PC-3 (cell line): Measurements from ENCODE around the gene RACK1. TPM values are rescaled to one million over a fixed set of nuclear protein-coding genes. Genes with fewer than 3 reads are reported as not detected.
A peak's percentile ranks its signal among the peaks of the same experiment; 100 is the strongest.

Experiments used
- ATAC-seq: fragments of 200-7000 bp; cut with Tn5 transposase; 2 replicates; pipeline ENCODE4 v1.9.1; 2020; ENCODE audit warnings: mild to moderate bottlenecking, moderate library complexity
- BruUV-seq: library from RNA; stranded (reverse); fragments of 400-500 nt; replicated peaks from 2 replicates; lab custom pipeline; 2021; lab: Mats Ljungman, UMichigan
- CTCF ChIA-PET: fragments of 300-600 bp; sonication (Branson Sonifier 250); formaldehyde crosslinking; loops from one replicate; lab custom pipeline; 2022; ENCODE audit warnings: antibody characterized with exemption; lab: Charles Lee
- POLR2A ChIA-PET: fragments of 300-600 bp; sonication (Branson Sonifier 250); formaldehyde crosslinking; loops from one replicate; lab custom pipeline; 2022; ENCODE audit warnings: antibody characterized with exemption; ENCODE audit not compliant: unreplicated experiment; lab: Charles Lee
- DNase-seq: peaks from one replicate; pipeline ENCODE4 v3.0.0-alpha.2; 2015
- H2AFZ ChIP-seq: fragments of 300-600 bp; sonication (generic); 2 replicates; pipeline ENCODE4 v1.6.0; 2016; ENCODE audit warnings: antibody characterized with exemption, low read length
- H3F3A ChIP-seq: fragments of 300-600 bp; sonication (generic); one replicate; pipeline ENCODE4 v1.6.0; 2017; ENCODE audit warnings: antibody characterized with exemption, low read length, control low read depth, mild to moderate bottlenecking; ENCODE audit not compliant: unreplicated experiment
- H3K27ac ChIP-seq: fragments of 300-600 bp; sonication (generic); 2 replicates; pipeline ENCODE4 v1.5.1; 2016; ENCODE audit warnings: mild to moderate bottlenecking, low read length
- H3K27me3 ChIP-seq: fragments of 300-600 bp; sonication (generic); 2 replicates; pipeline ENCODE4 v1.6.1; 2016; ENCODE audit warnings: low read length, mixed read lengths
- H3K36me3 ChIP-seq: fragments of 300-600 bp; sonication (generic); 2 replicates; pipeline ENCODE4 v1.6.1; 2016; ENCODE audit warnings: low read depth, mixed run types, low read length, mixed read lengths
- H3K4me1 ChIP-seq: fragments of 300-600 bp; sonication (generic); 2 replicates; pipeline ENCODE4 v1.5.1; 2016; ENCODE audit warnings: low read length; ENCODE audit not compliant: insufficient read depth
- H3K4me2 ChIP-seq: fragments of 300-600 bp; sonication (generic); 2 replicates; pipeline ENCODE4 v1.6.0; 2016; ENCODE audit warnings: low read length
- H3K4me3 ChIP-seq: fragments of 300-600 bp; sonication (generic); 2 replicates; pipeline ENCODE4 v1.5.1; 2016; ENCODE audit warnings: mild to moderate bottlenecking, low read length, mixed read lengths
- H3K79me2 ChIP-seq: fragments of 300-600 bp; sonication (generic); 2 replicates; pipeline ENCODE4 v1.6.1; 2017; ENCODE audit warnings: low read length, mixed read lengths
- H3K9ac ChIP-seq: fragments of 300-600 bp; sonication (generic); 2 replicates; pipeline ENCODE4 v1.6.0; 2016; ENCODE audit warnings: mild to moderate bottlenecking, low read length
- H3K9me2 ChIP-seq: fragments of 300-600 bp; sonication (generic); replicated peaks from 2 replicates; pipeline ENCODE4 v1.6.1; 2016; ENCODE audit warnings: mixed run types, low read length, mixed read lengths
- H3K9me3 ChIP-seq: fragments of 300-600 bp; sonication (generic); 2 replicates; pipeline ENCODE4 v1.6.1; 2016; ENCODE audit warnings: low read length, mixed read lengths
- H4K20me1 ChIP-seq: fragments of 300-600 bp; sonication (generic); 2 replicates; pipeline ENCODE4 v1.6.1; 2016; ENCODE audit warnings: low read length, mixed read lengths
- EZH2 ChIP-seq: fragments of 300-600 bp; sonication (generic); IDR thresholded peaks from one replicate; pipeline ENCODE4 v1.6.1; 2017; ENCODE audit warnings: antibody characterized with exemption, mild to moderate bottlenecking, low read length; ENCODE audit not compliant: unreplicated experiment
- EZH2phosphoT487 ChIP-seq: fragments of 300-600 bp; sonication (generic); IDR thresholded peaks from 2 replicates; pipeline ENCODE4 v1.6.1; 2018; ENCODE audit warnings: mild to moderate bottlenecking, antibody characterized with exemption, low read length, borderline replicate concordance
- intact Hi-C: fragments of 100-400 bp; cut with micrococcal nuclease; formaldehyde crosslinking; loops from 2 replicates; pipeline ENCODE4 v1.9.0; 2023
- total RNA-seq: library from RNA; depleted of rRNA; stranded (reverse); fragments of >200 nt; gene quantifications from 2 replicates; pipeline ENCODE4 v1.2.3, GENCODE V29; 2014
- TF ChIP-seq, protein P1 (sequence below): fragments of 300-600 bp; sonication (generic); conservative IDR thresholded peaks from 2 replicates; pipeline ENCODE4 v1.5.1; 2017; ENCODE audit warnings: antibody characterized with exemption, low read depth, mild to moderate bottlenecking, low read length

RACK1 gene
- total RNA-seq, 1 experiment from 2014 or later, result 3,047 TPM

DNA sequence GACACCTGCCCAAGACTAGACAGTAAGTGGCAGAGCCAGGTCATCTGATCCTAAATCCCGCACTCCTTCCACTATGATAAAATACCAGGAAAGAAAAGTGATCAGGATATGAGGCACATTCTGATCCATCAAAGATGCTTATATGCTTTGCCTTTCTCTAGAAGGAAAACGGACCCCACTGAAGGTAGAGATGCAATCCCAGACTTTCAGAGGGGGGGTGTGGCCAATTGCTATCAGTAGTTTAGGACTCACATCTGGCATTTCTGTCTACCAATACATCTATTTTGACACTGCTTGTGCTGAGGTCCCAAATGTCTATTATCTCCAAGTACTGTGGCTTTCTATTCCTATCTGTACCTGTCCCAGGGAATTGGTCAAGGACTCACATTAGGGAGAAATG is 15.6 kb upstream of the RACK1 start:
- Histone ChIP-seq H3K9me2 (no peaks in the 10 kb centered on the region), H3K4me1 (peaks cover 4% of the 10 kb centered on the region; the same call in 1 of the 2 replicates), H3K4me2 (peak overlapping the region; percentile 98), H3F3A (no peaks in the 10 kb centered on the region), H3K27ac (no peak overlapping the region), H3K27me3 (no peaks in the 10 kb centered on the region), H2AFZ (no peak overlapping the region), H3K79me2 (peaks cover 75% of the 10 kb centered on the region), H3K36me3 (peaks cover 13% of the 10 kb centered on the region; the same call in 1 of the 2 replicates), H3K9ac (peak overlapping the region; percentile 100), H3K4me3 (peak overlapping the region; percentile 87), H4K20me1 (peaks cover 35% of the 10 kb centered on the region), H3K9me3 (no peaks in the 10 kb centered on the region)
- ChIA-PET CTCF (no interaction called here), POLR2A (no interaction called here)
- intact Hi-C loops, result loop anchor here (1.0 kb wide), 1 partner anchor 11 kb away; no protein-coding TSS in a partner anchor
- ATAC-seq (no peak), DNase-seq (peak; percentile 22)
- no TSS peak for BruUV-seq
- TF ChIP-seq EZH2 (no peak), EZH2phosphoT487 (no peak)
- TF ChIP-seq, protein P1, sequence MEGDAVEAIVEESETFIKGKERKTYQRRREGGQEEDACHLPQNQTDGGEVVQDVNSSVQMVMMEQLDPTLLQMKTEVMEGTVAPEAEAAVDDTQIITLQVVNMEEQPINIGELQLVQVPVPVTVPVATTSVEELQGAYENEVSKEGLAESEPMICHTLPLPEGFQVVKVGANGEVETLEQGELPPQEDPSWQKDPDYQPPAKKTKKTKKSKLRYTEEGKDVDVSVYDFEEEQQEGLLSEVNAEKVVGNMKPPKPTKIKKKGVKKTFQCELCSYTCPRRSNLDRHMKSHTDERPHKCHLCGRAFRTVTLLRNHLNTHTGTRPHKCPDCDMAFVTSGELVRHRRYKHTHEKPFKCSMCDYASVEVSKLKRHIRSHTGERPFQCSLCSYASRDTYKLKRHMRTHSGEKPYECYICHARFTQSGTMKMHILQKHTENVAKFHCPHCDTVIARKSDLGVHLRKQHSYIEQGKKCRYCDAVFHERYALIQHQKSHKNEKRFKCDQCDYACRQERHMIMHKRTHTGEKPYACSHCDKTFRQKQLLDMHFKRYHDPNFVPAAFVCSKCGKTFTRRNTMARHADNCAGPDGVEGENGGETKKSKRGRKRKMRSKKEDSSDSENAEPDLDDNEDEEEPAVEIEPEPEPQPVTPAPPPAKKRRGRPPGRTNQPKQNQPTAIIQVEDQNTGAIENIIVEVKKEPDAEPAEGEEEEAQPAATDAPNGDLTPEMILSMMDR, result no peak

DNA sequence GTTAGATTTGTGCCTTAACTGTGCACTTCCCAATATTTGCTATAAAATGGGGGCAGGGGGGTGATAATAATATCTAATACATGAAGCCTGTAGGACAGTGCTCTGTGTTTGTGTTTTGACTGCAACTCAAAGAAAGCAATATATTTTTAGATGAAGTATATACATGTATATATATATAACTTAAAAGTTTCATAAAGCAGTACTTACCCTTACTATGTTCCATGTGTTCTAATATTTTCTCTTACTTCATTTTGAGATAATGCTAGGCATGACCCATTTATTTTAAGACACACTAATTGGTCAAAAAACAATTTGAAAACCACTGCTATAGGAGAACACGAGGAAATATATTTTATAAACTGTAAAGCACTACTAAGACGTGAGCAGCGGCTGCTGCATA is 14.9 kb upstream of the RACK1 start:
- no peak for DNase-seq
- Histone ChIP-seq H3K4me3 (peak overlapping the region; percentile 87), H3F3A (no peaks in the 10 kb centered on the region), H2AFZ (no peak overlapping the region), H3K27ac (no peak overlapping the region), H3K79me2 (peaks cover 82% of the 10 kb centered on the region), H3K4me2 (peak overlapping the region; percentile 98), H3K9me3 (no peaks in the 10 kb centered on the region), H3K27me3 (no peaks in the 10 kb centered on the region), H3K36me3 (peaks cover 14% of the 10 kb centered on the region; the same call in 1 of the 2 replicates), H3K4me1 (peaks cover 4% of the 10 kb centered on the region; the same call in 1 of the 2 replicates), H3K9me2 (no peaks in the 10 kb centered on the region), H3K9ac (no peak overlapping the region), H4K20me1 (peaks cover 37% of the 10 kb centered on the region)
- ATAC-seq, result no peak
- POLR2A ChIA-PET, result no interaction called here
- TF ChIP-seq, protein P1, result no peak
- TF ChIP-seq EZH2 (no peak), EZH2phosphoT487 (no peak)
- BruUV-seq, result no TSS peak
- intact Hi-C loops, result no loop called here
- CTCF ChIA-PET, result no interaction called here
